Stomach (tissue), 9 donors: ENCODE measurements around the gene LPIN3. TPM values are rescaled to one million over a fixed set of nuclear protein-coding genes. Genes with fewer than 3 reads are reported as not detected.

Experiments
- DNase-seq, 2 donors: peaks; one replicate each; pipeline versions ENCODE4 v3.0.0 to v3.0.0-alpha.2; 2013 to 2019
- H3K27ac ChIP-seq, 5 donors: fragments of 200-600 bp in 4 of 5; sonication (generic) in 4 of 5; one replicate each; pipeline ENCODE4 v1.5.1; 2013 to 2019; ENCODE audit warnings: mild to moderate bottlenecking in 1 of 5, moderate library complexity in 1 of 5
- H3K27me3 ChIP-seq, 3 donors: fragments of 200-600 bp; sonication (generic); one replicate each; pipeline ENCODE4 v1.5.1; 2017 to 2019; ENCODE audit warnings: mixed run types in 1 of 3
- H3K36me3 ChIP-seq, 4 donors: fragments of 200-600 bp; sonication (generic); 1 replicate in 3 of 4; 2 replicates in 1 of 4; pipeline ENCODE4 v1.5.1; 2016 to 2019
- H3K4me1 ChIP-seq, 4 donors: fragments of 200-600 bp; sonication (generic); one replicate each; pipeline ENCODE4 v1.5.1; 2016 to 2019
- H3K4me3 ChIP-seq, 4 donors: fragments of 200-600 bp; sonication (generic) in 3 of 4; one replicate each; pipeline ENCODE4 v1.5.1; 2016 to 2019; ENCODE audit warnings: mild to moderate bottlenecking in 1 of 4
- H3K9me3 ChIP-seq, 4 donors: fragments of 200-600 bp; sonication (generic); one replicate each; pipeline ENCODE4 v1.5.1; 2016 to 2019
- EP300 ChIP-seq: sonication (generic); formaldehyde crosslinking; IDR thresholded peaks from one replicate; pipeline ENCODE4 v1.6.1; 2017; ENCODE audit warnings: antibody characterized with exemption
- POLR2A ChIP-seq, 4 donors: fragments of 450-650 bp; IDR thresholded peaks; one replicate each; pipeline ENCODE4 v1.6.1; 2016; ENCODE audit warnings: antibody characterized with exemption in 4 of 4, control low read depth in 2 of 4, mild to moderate bottlenecking in 1 of 4, moderate library complexity in 1 of 4
- POLR2AphosphoS5 ChIP-seq, 3 donors: sonication (generic); formaldehyde crosslinking; IDR thresholded peaks; one replicate each; pipeline ENCODE4 v1.6.1; 2016; ENCODE audit warnings: antibody characterized with exemption in 3 of 3
- WGBS, 5 donors: extraction: QIAGEN DNeasy Blood & Tissue Kit in 3 of 5; methylation state at CpG; one replicate each; pipeline versions ENCODE4 v1.1.5 to v1.1.7; 2013 to 2018; 5-methylcytosine and 5-hydroxymethylcytosine counted together
- intact Hi-C: fragments of 100-400 bp; cut with DNase I; formaldehyde crosslinking; loops from one replicate; pipeline ENCODE4 v1.15.1; 2023; ENCODE audit warnings: low total_unique reads
- polyA plus RNA-seq, 3 donors: library from polyadenylated mRNA; stranded (reverse); fragments of 200-250 nt; gene quantifications; one replicate each; pipeline ENCODE4 v1.2.3, GENCODE V29; 2013
- total RNA-seq, 5 donors: library from RNA; depleted of rRNA; stranded (reverse); fragments of >200 nt; gene quantifications; one replicate each; pipeline versions ENCODE4 v1.1.0 to v1.2.3, GENCODE V29; 2014 to 2016
- TF ChIP-seq, protein P1 (sequence below), 7 experiments: fragments of 450-650 bp in 4 of 7; fragments of 200-600 bp in 3 of 7; sonication (generic) in 3 of 7; IDR thresholded peaks; one replicate each; pipeline ENCODE4 v1.5.1; 2016 to 2019; ENCODE audit warnings: antibody characterized with exemption in 7 of 7, control low read depth in 2 of 7, mild to moderate bottlenecking in 1 of 7
- donor health status: healthy with polysubstance abuse.
- donor health status: Bipolar disorder and iron deficiency.
- donor health status: healthy.

LPIN3 gene
- total and polyA plus RNA-seq, 8 donors, result 5.7 to 289 (median 21.5) TPM

DNA sequence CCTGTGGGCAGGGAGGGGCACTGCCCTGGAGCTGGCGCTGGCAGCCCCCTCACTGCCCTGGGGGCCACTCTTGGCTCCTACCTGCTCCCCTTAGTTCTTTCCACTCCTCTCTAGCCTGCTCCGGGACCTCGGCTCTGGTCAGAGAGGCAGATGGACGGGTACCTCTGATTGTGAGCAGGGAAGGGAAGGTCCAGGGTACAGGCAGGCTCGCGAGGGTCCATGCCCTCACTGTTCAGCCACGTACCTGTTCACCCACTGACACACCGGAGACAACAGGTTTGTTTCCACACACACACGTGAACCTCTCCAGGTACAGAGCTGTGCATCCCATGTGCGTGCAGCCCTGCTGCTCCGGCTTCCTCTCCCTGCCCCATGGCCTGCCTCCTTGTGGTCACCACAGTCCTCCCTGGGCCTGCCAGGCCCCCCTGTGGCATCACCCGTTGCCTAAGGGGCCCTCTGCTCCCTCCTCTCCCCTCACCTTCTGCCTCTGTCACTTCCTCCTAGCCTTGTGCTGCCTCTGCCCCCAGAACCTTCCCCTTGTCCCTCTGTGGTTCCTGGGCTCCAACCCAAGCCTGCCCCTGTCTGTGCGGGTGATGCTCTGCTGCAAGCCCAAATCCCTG is 23.7 kb downstream of the LPIN3 start:
- peaks cover 7 to 19% (median 14%) of the 10 kb centered on the region in 4 donors for H3K4me1 ChIP-seq
- peaks cover 0 to 7% (median under 1%) of the 10 kb centered on the region in 4 donors for H3K36me3 ChIP-seq
- 70 to 86% (median 84%) methylated on average over 13 of the region's 13 CpGs for WGBS, 5 donors
- intact Hi-C loops, result no loop called here
- DNase-seq, result no peak
- no peak overlapping the region for H3K4me3 ChIP-seq
- H3K27me3 ChIP-seq, result peaks cover 0 to 67% (median 36%) of the 10 kb centered on the region in 3 donors
- H3K27ac ChIP-seq, result no peak overlapping the region
- H3K9me3 ChIP-seq, result no peaks in the 10 kb centered on the region
- TF ChIP-seq POLR2AphosphoS5 (IDR thresholded peaks at IDR 0.05) (no peak), EP300 (no peak), POLR2A (IDR thresholded peaks at IDR 0.05) (no peak)
- TF ChIP-seq, protein P1, sequence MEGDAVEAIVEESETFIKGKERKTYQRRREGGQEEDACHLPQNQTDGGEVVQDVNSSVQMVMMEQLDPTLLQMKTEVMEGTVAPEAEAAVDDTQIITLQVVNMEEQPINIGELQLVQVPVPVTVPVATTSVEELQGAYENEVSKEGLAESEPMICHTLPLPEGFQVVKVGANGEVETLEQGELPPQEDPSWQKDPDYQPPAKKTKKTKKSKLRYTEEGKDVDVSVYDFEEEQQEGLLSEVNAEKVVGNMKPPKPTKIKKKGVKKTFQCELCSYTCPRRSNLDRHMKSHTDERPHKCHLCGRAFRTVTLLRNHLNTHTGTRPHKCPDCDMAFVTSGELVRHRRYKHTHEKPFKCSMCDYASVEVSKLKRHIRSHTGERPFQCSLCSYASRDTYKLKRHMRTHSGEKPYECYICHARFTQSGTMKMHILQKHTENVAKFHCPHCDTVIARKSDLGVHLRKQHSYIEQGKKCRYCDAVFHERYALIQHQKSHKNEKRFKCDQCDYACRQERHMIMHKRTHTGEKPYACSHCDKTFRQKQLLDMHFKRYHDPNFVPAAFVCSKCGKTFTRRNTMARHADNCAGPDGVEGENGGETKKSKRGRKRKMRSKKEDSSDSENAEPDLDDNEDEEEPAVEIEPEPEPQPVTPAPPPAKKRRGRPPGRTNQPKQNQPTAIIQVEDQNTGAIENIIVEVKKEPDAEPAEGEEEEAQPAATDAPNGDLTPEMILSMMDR (IDR thresholded peaks at IDR 0.05), result no peak

DNA sequence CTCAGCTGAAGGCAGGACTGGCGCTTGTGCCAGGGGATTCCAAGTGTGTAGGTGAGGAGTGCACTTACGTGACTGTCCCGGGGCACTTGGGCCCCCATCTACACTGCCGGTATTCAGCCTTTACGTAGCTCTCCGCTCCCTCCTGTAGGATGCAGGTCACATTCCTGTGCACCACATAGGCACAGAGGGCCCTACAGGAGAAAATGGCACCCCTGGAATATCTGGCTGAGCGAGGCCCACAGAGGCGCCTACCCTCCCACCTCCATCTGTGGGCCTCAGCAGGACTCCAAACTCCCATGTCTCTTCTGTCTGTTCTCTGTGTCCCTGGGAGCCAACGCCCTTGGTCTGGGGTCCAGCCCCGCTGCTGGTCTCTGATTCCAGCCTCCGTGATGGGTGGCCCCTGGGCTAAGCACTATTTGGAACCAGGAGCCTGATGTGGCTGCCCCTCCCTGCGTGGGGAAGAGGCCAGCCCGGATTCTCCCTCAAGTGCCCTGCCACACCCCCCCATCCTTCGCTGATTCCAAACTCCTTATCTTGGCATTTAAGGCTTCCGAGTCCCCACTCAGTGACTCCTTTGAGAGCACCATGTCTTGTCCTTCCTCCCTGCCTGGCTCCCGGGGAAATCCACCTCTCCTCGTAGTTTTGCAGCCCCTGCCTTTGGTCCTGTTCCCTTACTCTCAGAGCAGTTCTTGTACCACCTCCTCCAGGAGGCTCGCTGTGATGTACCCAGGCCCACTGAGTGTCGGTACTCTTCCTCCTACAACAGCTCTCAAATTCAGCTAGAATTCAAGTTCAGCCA is 24.5 kb downstream of the LPIN3 start:
- Histone ChIP-seq H3K4me3 (peak overlapping the region; percentile 40 to 51 (median 46)), H3K9me3 (no peaks in the 10 kb centered on the region), H3K27ac (no peak overlapping the region), H3K27me3 (peaks cover 0 to 68% (median 36%) of the 10 kb centered on the region in 3 donors), H3K36me3 (no peaks in the 10 kb centered on the region), H3K4me1 (peaks cover 7 to 19% (median 14%) of the 10 kb centered on the region in 4 donors)
- TF ChIP-seq POLR2AphosphoS5 (IDR thresholded peaks at IDR 0.05) (no peak), EP300 (no peak), POLR2A (IDR thresholded peaks at IDR 0.05) (no peak)
- TF ChIP-seq, protein P1 (IDR thresholded peaks at IDR 0.05), result no peak
- intact Hi-C loops, result no loop called here
- 79 to 83% (median 82%) methylated on average over 18 to 19 of the region's 19 CpGs for whole genome bisulfite sequencing, 5 donors
- DNase-seq, result no peak

DNA sequence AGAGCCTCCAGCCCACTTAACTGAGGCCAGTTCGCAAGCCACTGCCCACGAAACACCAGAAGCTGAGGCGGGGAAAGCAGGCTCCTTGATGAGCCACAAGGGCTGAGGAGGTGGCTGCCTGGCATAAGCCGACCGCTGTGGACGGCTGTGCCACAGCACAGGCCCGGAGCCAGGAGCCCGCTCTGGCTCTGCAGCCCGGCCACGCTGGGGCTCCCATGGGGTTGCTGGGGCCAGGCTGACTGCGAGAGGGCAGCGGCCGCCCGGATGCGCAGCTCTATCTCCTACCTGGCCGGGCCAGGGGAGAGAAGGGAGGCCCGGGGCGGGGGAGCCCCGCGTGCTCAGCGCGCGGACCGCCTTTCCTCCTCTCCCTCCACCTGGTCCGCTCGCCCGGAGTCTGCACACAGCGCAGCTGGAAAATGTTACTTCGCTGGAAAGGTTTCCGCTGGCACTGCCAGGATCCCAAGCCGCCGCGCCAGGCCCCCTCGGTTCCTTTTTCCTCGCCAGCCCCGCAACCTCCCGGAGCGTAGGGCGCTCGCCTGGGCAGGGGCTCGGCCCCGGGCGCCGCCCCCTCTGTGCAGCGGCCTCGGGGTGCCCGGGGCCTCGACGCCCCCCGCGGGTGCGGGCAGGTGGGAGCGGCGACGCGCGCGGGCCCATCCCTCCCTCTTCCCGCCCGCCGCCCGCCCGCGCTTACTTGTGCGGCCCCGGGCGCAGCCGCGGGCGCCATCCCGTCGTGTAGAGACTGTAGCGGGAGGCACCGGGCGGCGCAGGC is 25.3 kb downstream of the LPIN3 start:
- intact Hi-C loops, result no loop called here
- Histone ChIP-seq H3K4me3 (peak overlapping the region; percentile 40 to 51 (median 46)), H3K27ac (no peak overlapping the region), H3K27me3 (peaks cover 0 to 68% (median 36%) of the 10 kb centered on the region in 3 donors), H3K9me3 (peaks cover 0 to 3% (median 2%) of the 10 kb centered on the region in 4 donors), H3K36me3 (no peaks in the 10 kb centered on the region), H3K4me1 (peaks cover 7 to 19% (median 14%) of the 10 kb centered on the region in 4 donors)
- TF ChIP-seq, protein P1 (IDR thresholded peaks at IDR 0.05), result no peak
- TF ChIP-seq EP300 (no peak), POLR2AphosphoS5 (IDR thresholded peaks at IDR 0.05) (no peak), POLR2A (IDR thresholded peaks at IDR 0.05) (no peak)
- WGBS, 5 donors, result 5 to 45% (median 7%) methylated on average over 3 to 75 of the region's 76 CpGs
- DNase-seq, result peak in 1 of 2 donors; percentile 57
